ENCODE results near the gene DICER1.

- TF ChIP-seq CTCF (IDR thresholded peaks at IDR 0.05) (no peak), ZFX (IDR thresholded peaks at IDR 0.05; ENCODE audit: borderline replicate concordance) (no peak)
Observed at GRCh38 chr14:95138876-95139275, 18.5 kb downstream of the DICER1 start.
